Keratinocyte (primary cell): ENCODE measurements around the gene UBE2J2. TPM values are rescaled to one million over a fixed set of nuclear protein-coding genes. Genes with fewer than 3 reads are reported as not detected.

Experiments
- DNase-seq: peaks from one replicate; pipeline ENCODE4 v3.0.0-alpha.2; 2011; ENCODE audit warnings: low read depth, missing footprints, low spot score
- FAIRE-seq: peaks from 2 replicates; lab custom pipeline; 2011; peaks lifted over from hg19 to GRCh38; lab: Jason Lieb, UNC
- H2AFZ ChIP-seq: 2 replicates; pipeline ENCODE4 v1.6.0; 2012; ENCODE audit warnings: low read length, control low read depth, inconsistent platforms; ENCODE audit not compliant: control insufficient read depth
- H3K27ac ChIP-seq: 2 replicates; pipeline ENCODE4 v1.5.1; 2011; ENCODE audit warnings: low read length; ENCODE audit not compliant: control insufficient read depth, insufficient read depth
- H3K27me3 ChIP-seq: 3 replicates; pipeline ENCODE4 v1.6.0; 2011; ENCODE audit warnings: low read length; ENCODE audit not compliant: control insufficient read depth, insufficient read depth; ENCODE audit errors: extremely low read depth
- H3K36me3 ChIP-seq, 2 experiments: 2 replicates in 1 of 2; 3 replicates in 1 of 2; pipeline ENCODE4 v1.5.1; 2011; ENCODE audit warnings: low read length in 2 of 2, mild to moderate bottlenecking in 1 of 2; ENCODE audit not compliant: control insufficient read depth in 2 of 2, insufficient read depth in 2 of 2; ENCODE audit errors: extremely low read depth in 1 of 2
- H3K4me1 ChIP-seq: 3 replicates; pipeline ENCODE4 v1.5.1; 2011; ENCODE audit warnings: low read length; ENCODE audit not compliant: control insufficient read depth, insufficient read depth; ENCODE audit errors: extremely low read depth
- H3K4me2 ChIP-seq: 3 replicates; pipeline ENCODE4 v1.6.0; 2011; ENCODE audit warnings: low read depth, low read length; ENCODE audit not compliant: control insufficient read depth, insufficient read depth; ENCODE audit errors: extremely low read depth
- H3K4me3 ChIP-seq, 3 experiments: fragments of 200-600 bp in 1 of 3; sonication (generic) in 1 of 3; 2 replicates in 2 of 3; 3 replicates in 1 of 3; pipeline ENCODE4 v1.5.1; 2011 to 2016; ENCODE audit warnings: low read length in 3 of 3, mild to moderate bottlenecking in 3 of 3, control low read depth in 2 of 3, inconsistent platforms in 1 of 3, low read depth in 1 of 3, mixed read lengths in 1 of 3, mixed run types in 1 of 3, moderate library complexity in 1 of 3; ENCODE audit not compliant: control insufficient read depth in 2 of 3, insufficient read depth in 2 of 3; ENCODE audit errors: extremely low read depth in 1 of 3
- H3K79me2 ChIP-seq: 2 replicates; pipeline ENCODE4 v1.6.0; 2012; ENCODE audit warnings: low read length; ENCODE audit not compliant: control insufficient read depth, insufficient read depth
- H3K9ac ChIP-seq: 3 replicates; pipeline ENCODE4 v1.6.0; 2011; ENCODE audit warnings: low read length; ENCODE audit not compliant: control insufficient read depth, insufficient read depth; ENCODE audit errors: extremely low read depth
- H3K9me1 ChIP-seq: 3 replicates; pipeline ENCODE4 v1.6.0; 2011; ENCODE audit warnings: low read length; ENCODE audit not compliant: control insufficient read depth, insufficient read depth; ENCODE audit errors: extremely low read depth
- H3K9me3 ChIP-seq: 2 replicates; pipeline ENCODE4 v1.5.1; 2012; ENCODE audit warnings: low read depth, low read length; ENCODE audit not compliant: control insufficient read depth
- H4K20me1 ChIP-seq: 3 replicates; pipeline ENCODE4 v1.6.0; 2011; ENCODE audit warnings: low read length; ENCODE audit not compliant: control insufficient read depth, insufficient read depth; ENCODE audit errors: extremely low read depth
- EZH2 ChIP-seq: IDR thresholded peaks from one replicate; pipeline ENCODE4 v1.6.1; 2012; ENCODE audit warnings: inconsistent platforms, mild to moderate bottlenecking, low read length, moderate library complexity
- dilution Hi-C: fragments of 300-500 bp; cut with MboI; formaldehyde crosslinking; loops from one replicate; pipeline ENCODE4 v1.7.0; 2020; ENCODE audit warnings: low sequenced_read_pairs; ENCODE audit not compliant: extremely low pct_ligation_motif_present
- polyA plus RNA-seq, 5 experiments: library from polyadenylated mRNA; depleted of rRNA in 3 of 5; stranded (reverse) in 3 of 5; stranded (forward) in 1 of 5; unstranded in 1 of 5; fragments of >200 nt; gene quantifications; 1 replicate in 1 of 5; 2 replicates in 3 of 5; 3 replicates in 1 of 5; pipeline versions ENCODE4 v1.2.1 to v1.2.3, GENCODE V29; 2011 to 2012; ENCODE audit warnings: missing spikeins in 2 of 5, low read depth in 1 of 5, low replicate concordance in 1 of 5
- TF ChIP-seq, protein P1 (sequence below), 3 experiments: IDR thresholded peaks in 1 of 3; conservative IDR thresholded peaks in 1 of 3; optimal IDR thresholded peaks in 1 of 3; 2 replicates in 2 of 3; 3 replicates in 1 of 3; pipeline versions ENCODE3 to v1.5.1; 2011; ENCODE audit warnings: low read length in 3 of 3, mild to moderate bottlenecking in 3 of 3, moderate library complexity in 2 of 3, control low read depth in 1 of 3, inconsistent platforms in 1 of 3; ENCODE audit not compliant: insufficient read depth in 2 of 3; ENCODE audit errors: extremely low read depth in 1 of 3

The UBE2J2 gene
- polyA plus RNA-seq, 1 donor (not counting 4 experiments of a cell fraction or from before 2014, with no cell fraction given), result 27.0 TPM

DNA sequence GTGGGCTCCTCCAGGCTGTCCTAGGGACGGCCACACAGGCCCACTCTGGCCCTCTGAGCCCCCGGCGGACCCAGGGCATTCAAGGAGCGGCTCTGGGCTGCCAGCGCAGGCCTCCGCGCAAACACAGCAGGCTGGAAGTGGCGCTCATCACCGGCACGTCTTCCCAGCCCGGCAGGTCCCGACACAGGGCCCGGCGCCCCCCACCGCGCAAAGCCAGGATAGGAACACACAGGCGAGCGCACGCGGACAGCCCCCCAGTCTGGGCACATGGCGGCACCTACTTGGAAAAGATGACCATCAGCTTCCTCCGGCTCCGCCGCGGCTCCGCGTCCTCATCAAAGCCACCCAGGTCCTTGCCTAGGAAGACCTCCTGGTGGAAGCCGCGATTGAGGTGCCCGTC is 45.5 kb downstream of the UBE2J2 start:
- H3K27ac ChIP-seq, result no peak overlapping the region
- H3K9ac ChIP-seq, result no peak overlapping the region
- H3K36me3 ChIP-seq, result peaks cover 14 to 32% of the 10 kb centered on the region in 2 experiments
- peaks cover 8% of the 10 kb centered on the region for H3K4me1 ChIP-seq
- DNase-seq (no peak), FAIRE-seq (no peak)
- H3K79me2 ChIP-seq, result peaks cover 76% of the 10 kb centered on the region
- TF ChIP-seq, protein P1, sequence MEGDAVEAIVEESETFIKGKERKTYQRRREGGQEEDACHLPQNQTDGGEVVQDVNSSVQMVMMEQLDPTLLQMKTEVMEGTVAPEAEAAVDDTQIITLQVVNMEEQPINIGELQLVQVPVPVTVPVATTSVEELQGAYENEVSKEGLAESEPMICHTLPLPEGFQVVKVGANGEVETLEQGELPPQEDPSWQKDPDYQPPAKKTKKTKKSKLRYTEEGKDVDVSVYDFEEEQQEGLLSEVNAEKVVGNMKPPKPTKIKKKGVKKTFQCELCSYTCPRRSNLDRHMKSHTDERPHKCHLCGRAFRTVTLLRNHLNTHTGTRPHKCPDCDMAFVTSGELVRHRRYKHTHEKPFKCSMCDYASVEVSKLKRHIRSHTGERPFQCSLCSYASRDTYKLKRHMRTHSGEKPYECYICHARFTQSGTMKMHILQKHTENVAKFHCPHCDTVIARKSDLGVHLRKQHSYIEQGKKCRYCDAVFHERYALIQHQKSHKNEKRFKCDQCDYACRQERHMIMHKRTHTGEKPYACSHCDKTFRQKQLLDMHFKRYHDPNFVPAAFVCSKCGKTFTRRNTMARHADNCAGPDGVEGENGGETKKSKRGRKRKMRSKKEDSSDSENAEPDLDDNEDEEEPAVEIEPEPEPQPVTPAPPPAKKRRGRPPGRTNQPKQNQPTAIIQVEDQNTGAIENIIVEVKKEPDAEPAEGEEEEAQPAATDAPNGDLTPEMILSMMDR (optimal IDR thresholded peaks at IDR 0.05 in 1 of 3, IDR thresholded peaks at IDR 0.05 in 1 of 3, conservative IDR thresholded peaks at IDR 0.05 in 1 of 3; ENCODE audit: extremely low read depth in 1 of 3, insufficient read depth in 2 of 3, low read length in 3 of 3), result no peak
- no peak for TF ChIP-seq EZH2
- no peaks in the 10 kb centered on the region for H3K9me1 ChIP-seq
- dilution Hi-C loops, result no loop called here
- H2AFZ ChIP-seq, result no peak overlapping the region
- H3K4me2 ChIP-seq, result no peak overlapping the region
- H3K27me3 ChIP-seq, result no peaks in the 10 kb centered on the region
- no peak overlapping the region for H3K4me3 ChIP-seq
- H3K9me3 ChIP-seq, result peaks cover 4% of the 10 kb centered on the region
- peaks cover 5% of the 10 kb centered on the region for H4K20me1 ChIP-seq

DNA sequence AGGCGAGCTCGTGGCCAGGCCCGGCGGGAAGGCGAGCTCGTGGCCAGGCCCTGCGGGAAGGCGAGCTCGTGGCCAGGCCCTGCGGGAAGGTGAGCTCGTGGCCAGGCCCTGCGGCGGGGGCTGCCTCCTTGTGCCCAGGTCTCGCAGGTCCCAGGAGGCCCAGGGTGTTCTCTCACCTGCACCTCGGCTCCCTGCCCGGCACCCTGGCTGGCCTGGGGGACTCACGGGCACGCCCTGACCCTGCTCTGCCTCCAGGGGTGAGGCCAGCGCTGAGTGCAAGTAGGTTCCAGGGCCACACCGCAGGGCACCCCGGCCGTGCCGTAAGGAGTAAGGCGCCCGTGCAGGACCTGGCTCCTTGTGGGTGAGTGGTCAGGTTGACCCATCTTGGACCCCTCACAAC is 46.3 kb downstream of the UBE2J2 start:
- Histone ChIP-seq H3K27me3 (no peaks in the 10 kb centered on the region), H3K4me1 (peaks cover 8% of the 10 kb centered on the region), H3K9ac (no peak overlapping the region), H4K20me1 (peaks cover 5% of the 10 kb centered on the region), H3K4me3 (no peak overlapping the region), H3K79me2 (peaks cover 70% of the 10 kb centered on the region), H2AFZ (no peak overlapping the region), H3K36me3 (peaks cover 22 to 36% of the 10 kb centered on the region in 2 experiments), H3K27ac (no peak overlapping the region), H3K9me3 (no peaks in the 10 kb centered on the region), H3K9me1 (no peaks in the 10 kb centered on the region), H3K4me2 (no peak overlapping the region)
- no peak for TF ChIP-seq EZH2
- TF ChIP-seq, protein P1 (optimal IDR thresholded peaks at IDR 0.05 in 1 of 3, IDR thresholded peaks at IDR 0.05 in 1 of 3, conservative IDR thresholded peaks at IDR 0.05 in 1 of 3; ENCODE audit: extremely low read depth in 1 of 3, insufficient read depth in 2 of 3, low read length in 3 of 3), result no peak
- no peak for DNase-seq
- dilution Hi-C loops, result no loop called here
- FAIRE-seq, result no peak
